K562 (cell line): ENCODE results near the gene UGP2. TPM values are rescaled to one million over a fixed set of nuclear protein-coding genes. Genes with fewer than 3 reads are reported as not detected.

ENCODE experiments used
- ATAC-seq: fragments of 200-7000 bp; cut with Tn5 transposase; 3 replicates; pipeline ENCODE4 v1.9.1; 2020; ENCODE audit warnings: moderate library complexity
- BruUV-seq: library from RNA; stranded (reverse); fragments of 400-500 nt; replicated peaks from 2 replicates; lab custom pipeline; 2021; lab: Mats Ljungman, UMichigan
- CTCF ChIA-PET: fragments of 300-600 bp; formaldehyde crosslinking; extraction: SDS; loops from one replicate; lab custom pipeline; 2021; ENCODE audit warnings: low intra/inter-chr PET ratio; lab: Yijun Ruan, JAX
- POLR2A ChIA-PET: fragments of 300-600, 350-650 bp; sonication (Branson Sonifier 250); formaldehyde crosslinking; extraction: SDS; loops from one replicate; lab custom pipeline; 2021; ENCODE audit warnings: antibody characterized with exemption, inconsistent platforms; lab: Yijun Ruan, JAX
- DNase-seq, 4 experiments: peaks; one replicate each; pipeline versions ENCODE4 v3.0.0 to v3.0.0-alpha.2; 2011 to 2018; ENCODE audit warnings: low spot score in 3 of 4, mixed read lengths in 3 of 4; ENCODE audit errors: extremely low read depth in 1 of 4
- FAIRE-seq: peaks from 2 replicates; lab custom pipeline; 2011; peaks lifted over from hg19 to GRCh38; lab: Jason Lieb, UNC
- H2AFZ ChIP-seq: 2 replicates; pipeline ENCODE4 v1.6.0; 2011; ENCODE audit warnings: low read depth, low read length, control low read depth, inconsistent platforms
- H3K27ac ChIP-seq: fragments of 200-600 bp; 3 replicates; pipeline ENCODE4 v1.8.0; 2011; ENCODE audit warnings: low read depth, mild to moderate bottlenecking, control low read depth, inconsistent platforms, low read length, moderate library complexity, mixed read lengths; ENCODE audit errors: extremely low read depth
- H3K27me3 ChIP-seq, 2 experiments: fragments of 300-600 bp in 1 of 2; 2 replicates in 1 of 2; 3 replicates in 1 of 2; pipeline versions ENCODE4 v1.6.0 to v1.8.0; 2011; ENCODE audit warnings: inconsistent platforms in 2 of 2, low read length in 2 of 2, mild to moderate bottlenecking in 1 of 2, mixed read lengths in 1 of 2, moderate library complexity in 1 of 2; ENCODE audit not compliant: control insufficient read depth in 2 of 2, insufficient read depth in 2 of 2
- H3K36me3 ChIP-seq: fragments of 300-600 bp; 3 replicates; pipeline ENCODE4 v1.8.0; 2011; ENCODE audit warnings: mild to moderate bottlenecking, low read length, inconsistent platforms; ENCODE audit not compliant: control insufficient read depth, insufficient read depth
- H3K4me1 ChIP-seq, 2 experiments: fragments of 200-600 bp in 1 of 2; replicated peaks in 1 of 2; 2 replicates in 1 of 2; 3 replicates in 1 of 2; pipeline versions ENCODE4 v1.5.1 to v1.8.0; 2011; ENCODE audit warnings: inconsistent platforms in 2 of 2, low read length in 2 of 2, mild to moderate bottlenecking in 1 of 2, mixed read lengths in 1 of 2, moderate library complexity in 1 of 2; ENCODE audit not compliant: control insufficient read depth in 2 of 2, insufficient read depth in 2 of 2
- H3K4me2 ChIP-seq: 2 replicates; pipeline ENCODE4 v1.6.1; 2011; ENCODE audit warnings: low read length, control low read depth, inconsistent platforms, mixed read lengths; ENCODE audit not compliant: insufficient read depth
- H3K4me3 ChIP-seq: fragments of 200-600 bp; sonication (generic), shearing (Covaris generic); 2 replicates; pipeline ENCODE4 v1.5.1; 2016; ENCODE audit warnings: control low read depth, inconsistent platforms
- H3K79me2 ChIP-seq: fragments of 200-600 bp; 3 replicates; pipeline ENCODE4 v1.8.0; 2011; ENCODE audit warnings: low read length, inconsistent platforms; ENCODE audit not compliant: control insufficient read depth, insufficient read depth
- H3K9ac ChIP-seq, 2 experiments: 2 replicates each; pipeline versions ENCODE4 v1.6.0 to v1.6.1; 2011; ENCODE audit warnings: low read depth in 2 of 2, low read length in 2 of 2, control low read depth in 1 of 2, inconsistent platforms in 1 of 2, mild to moderate bottlenecking in 1 of 2, mixed read lengths in 1 of 2; ENCODE audit not compliant: insufficient read depth in 1 of 2
- H3K9me1 ChIP-seq: one replicate; pipeline ENCODE4 v1.6.0; 2011; ENCODE audit warnings: inconsistent platforms, mild to moderate bottlenecking, low read length, moderate library complexity; ENCODE audit not compliant: control insufficient read depth, insufficient read depth
- H3K9me3 ChIP-seq: replicated peaks from 2 replicates; pipeline ENCODE4 v1.5.1; 2011; ENCODE audit warnings: low read depth, low read length, inconsistent platforms; ENCODE audit not compliant: control insufficient read depth, insufficient read depth
- H4K20me1 ChIP-seq: replicated peaks from 2 replicates; pipeline ENCODE4 v1.6.1; 2011; ENCODE audit warnings: low read length, inconsistent platforms, mixed read lengths; ENCODE audit not compliant: control insufficient read depth, insufficient read depth
- CBFA2T2 ChIP-seq: fragments of 450-650 bp; conservative IDR thresholded peaks from 2 replicates; pipeline ENCODE4 v1.6.1; 2017; ENCODE audit warnings: mild to moderate bottlenecking
- ELF4 ChIP-seq: fragments of 450-650 bp; formaldehyde crosslinking; IDR thresholded peaks from 2 replicates; pipeline ENCODE4 v1.4.0; 2022; ENCODE audit warnings: missing genetic modification characterization
- JUN ChIP-seq, 2 experiments: sonication (generic) in 1 of 2; formaldehyde crosslinking in 1 of 2; IDR thresholded peaks; 2 replicates each; pipeline versions ENCODE4 v1.6.1 to v1.8.0; 2012 to 2022; ENCODE audit warnings: borderline replicate concordance in 2 of 2, mild to moderate bottlenecking in 2 of 2, improper control_type of control experiment in 1 of 2, low read depth in 1 of 2, low read length in 1 of 2, missing genetic modification reagents in 1 of 2
- NKRF ChIP-seq: fragments of 450-650 bp; IDR thresholded peaks from 2 replicates; pipeline ENCODE4 v1.6.1; 2016; ENCODE audit warnings: borderline replicate concordance
- TCFL5 ChIP-seq: fragments of 250-450 bp; sonication (Bioruptor Pico); conservative IDR thresholded peaks from 2 replicates; pipeline ENCODE4 v1.6.1; 2021; ENCODE audit warnings: mild to moderate bottlenecking, moderate library complexity, matching md5 sums
- ZFP1 ChIP-seq: fragments of 450-650 bp; formaldehyde crosslinking; IDR thresholded peaks from 2 replicates; pipeline ENCODE4 v1.4.0; 2020; ENCODE audit warnings: mild to moderate bottlenecking, mixed read lengths
- ZFPM2 ChIP-seq: fragments of 250-450 bp; sonication (Bioruptor Pico); IDR thresholded peaks from 2 replicates; pipeline ENCODE4 v1.5.1; 2022; ENCODE audit warnings: mild to moderate bottlenecking
- ZNF282 ChIP-seq: sonication (generic); formaldehyde crosslinking; IDR thresholded peaks from 2 replicates; pipeline ENCODE4 v1.8.1; 2023; ENCODE audit warnings: missing genetic modification reagents
- WGBS: fragments of 100-300 bp; shearing (Covaris generic); methylation state at CpG from one replicate; pipeline ENCODE4 v1.1.6; 2016; ENCODE audit warnings: low coverage, mixed read lengths; ENCODE audit not compliant: insufficient coverage; ENCODE audit errors: missing lambda C conversion rate; 5-methylcytosine and 5-hydroxymethylcytosine counted together
- in situ Hi-C: fragments of 300-500 bp; cut with MboI; formaldehyde crosslinking; loops from 4 replicates; pipeline ENCODE4 v1.15.0; 2018; ENCODE audit warnings: inconsistent platforms, mixed read lengths
- intact Hi-C: fragments of 100-400 bp; cut with micrococcal nuclease; formaldehyde crosslinking; loops from 2 replicates; pipeline ENCODE4 v1.14.2; 2022
- polyA plus RNA-seq, 8 experiments: library from polyadenylated mRNA; depleted of rRNA in 4 of 8; stranded (reverse) in 5 of 8; unstranded in 3 of 8; fragments of >200 nt; fragmentation: Nextera tagmentation in 2 of 8; fragmentation: Illumina TruSeq in 1 of 8; extraction: Ambion mirVana in 2 of 8; extraction: Trizol in 1 of 8; gene quantifications; 2 replicates each; pipeline versions ENCODE4 v1.2.1 to v1.2.3, GENCODE V29; 2011 to 2014; ENCODE audit warnings: inconsistent platforms in 1 of 8, missing spikeins in 1 of 8
- total RNA-seq, 7 experiments: library from RNA; depleted of rRNA in 6 of 7; stranded (reverse); fragments of >200 nt in 6 of 7; fragmentation: Illumina TruSeq in 2 of 7; extraction: Trizol in 2 of 7; gene quantifications; 2 replicates each; pipeline versions ENCODE4 v1.2.1 to v1.2.3, GENCODE V29; 2011 to 2021; ENCODE audit warnings: low replicate concordance in 1 of 7
- TF ChIP-seq, protein P1 (sequence below), 2 experiments: fragments of 150-350 bp in 1 of 2; IDR thresholded peaks; 2 replicates each; pipeline ENCODE4 v1.6.1; 2012 to 2016; ENCODE audit warnings: low read depth in 2 of 2, low read length in 2 of 2, mild to moderate bottlenecking in 1 of 2, moderate library complexity in 1 of 2

UGP2 gene
- total and polyA plus RNA-seq, 9 of the 15 experiments (the other 6 are each of a cell fraction or from before 2014, with no cell fraction given), result 25.2 to 69.3 (median 58.9) TPM

DNA sequence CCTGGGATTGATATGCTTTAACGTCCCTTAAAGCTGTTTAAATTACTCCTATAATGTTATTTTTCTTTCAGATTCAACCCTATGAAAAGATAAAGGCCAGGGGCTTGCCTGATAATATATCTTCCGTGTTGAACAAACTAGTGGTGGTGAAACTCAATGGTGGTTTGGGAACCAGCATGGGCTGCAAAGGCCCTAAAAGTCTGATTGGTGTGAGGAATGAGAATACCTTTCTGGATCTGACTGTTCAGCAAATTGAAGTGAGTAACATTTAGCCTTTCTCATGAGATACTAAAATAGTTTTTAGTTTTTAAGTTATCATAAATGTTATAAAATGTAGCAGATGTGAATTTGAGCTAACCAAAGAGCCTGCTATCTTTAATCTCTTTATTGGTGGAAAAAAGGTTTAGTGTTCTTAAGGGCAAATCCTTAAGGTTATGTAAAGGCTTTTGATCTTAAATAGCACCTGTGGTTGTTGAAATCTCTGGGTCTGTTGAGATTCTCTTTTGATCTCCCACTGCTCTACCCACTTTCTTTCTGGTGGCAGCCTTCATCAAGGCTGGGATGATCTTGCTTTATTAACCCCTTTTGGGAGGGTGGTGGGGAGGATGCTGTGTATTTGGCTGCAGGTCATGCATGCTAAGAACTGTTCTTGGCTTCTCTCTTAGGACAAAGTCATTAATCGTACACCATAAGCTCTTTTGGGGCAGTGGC lies 40.9 kb downstream of the UGP2 start:
- intact Hi-C loops, result no loop called here
- H3K9me3 ChIP-seq, result no peaks in the 10 kb centered on the region

More for the DNA sequence above, 40.9 kb downstream of the UGP2 start:
- H3K4me2 ChIP-seq, result no peak overlapping the region
- H3K9me1 ChIP-seq, result no peaks in the 10 kb centered on the region
- POLR2A ChIA-PET, result interaction anchor here (0.9 kb wide), 1 partner anchor 9 kb away, joined by 3 read pairs; no protein-coding TSS in a partner anchor
- in situ Hi-C loops, result no loop called here
- no peaks in the 10 kb centered on the region for H3K27me3 ChIP-seq
- TF ChIP-seq ELF4 (CRISPR knock-in tag) (no peak), ZNF282 (no peak), CBFA2T2 (no peak), TCFL5 (CRISPR knock-in tag) (no peak), NKRF (no peak), ZFPM2 (no peak), JUN (IDR thresholded peaks at IDR 0.05; ENCODE audit: borderline replicate concordance, low read depth, low read length) (no peak), JUN (CRISPR knock-in tag; IDR thresholded peaks at IDR 0.05; ENCODE audit: borderline replicate concordance) (no peak), ZFP1 (CRISPR knock-in tag) (no peak)
- TF ChIP-seq, protein P1, sequence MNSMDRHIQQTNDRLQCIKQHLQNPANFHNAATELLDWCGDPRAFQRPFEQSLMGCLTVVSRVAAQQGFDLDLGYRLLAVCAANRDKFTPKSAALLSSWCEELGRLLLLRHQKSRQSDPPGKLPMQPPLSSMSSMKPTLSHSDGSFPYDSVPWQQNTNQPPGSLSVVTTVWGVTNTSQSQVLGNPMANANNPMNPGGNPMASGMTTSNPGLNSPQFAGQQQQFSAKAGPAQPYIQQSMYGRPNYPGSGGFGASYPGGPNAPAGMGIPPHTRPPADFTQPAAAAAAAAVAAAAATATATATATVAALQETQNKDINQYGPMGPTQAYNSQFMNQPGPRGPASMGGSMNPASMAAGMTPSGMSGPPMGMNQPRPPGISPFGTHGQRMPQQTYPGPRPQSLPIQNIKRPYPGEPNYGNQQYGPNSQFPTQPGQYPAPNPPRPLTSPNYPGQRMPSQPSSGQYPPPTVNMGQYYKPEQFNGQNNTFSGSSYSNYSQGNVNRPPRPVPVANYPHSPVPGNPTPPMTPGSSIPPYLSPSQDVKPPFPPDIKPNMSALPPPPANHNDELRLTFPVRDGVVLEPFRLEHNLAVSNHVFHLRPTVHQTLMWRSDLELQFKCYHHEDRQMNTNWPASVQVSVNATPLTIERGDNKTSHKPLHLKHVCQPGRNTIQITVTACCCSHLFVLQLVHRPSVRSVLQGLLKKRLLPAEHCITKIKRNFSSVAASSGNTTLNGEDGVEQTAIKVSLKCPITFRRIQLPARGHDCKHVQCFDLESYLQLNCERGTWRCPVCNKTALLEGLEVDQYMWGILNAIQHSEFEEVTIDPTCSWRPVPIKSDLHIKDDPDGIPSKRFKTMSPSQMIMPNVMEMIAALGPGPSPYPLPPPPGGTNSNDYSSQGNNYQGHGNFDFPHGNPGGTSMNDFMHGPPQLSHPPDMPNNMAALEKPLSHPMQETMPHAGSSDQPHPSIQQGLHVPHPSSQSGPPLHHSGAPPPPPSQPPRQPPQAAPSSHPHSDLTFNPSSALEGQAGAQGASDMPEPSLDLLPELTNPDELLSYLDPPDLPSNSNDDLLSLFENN (IDR thresholded peaks at IDR 0.05; ENCODE audit: low read depth in 2 of 2, low read length in 2 of 2), result no peak
- H4K20me1 ChIP-seq, result no peaks in the 10 kb centered on the region
- H3K27ac ChIP-seq, result no peak overlapping the region
- ATAC-seq (no peak), DNase-seq (no peak), FAIRE-seq (no peak)
- no peak overlapping the region for H3K9ac ChIP-seq
- H3K4me1 ChIP-seq, result no peaks in the 10 kb centered on the region
- H3K36me3 ChIP-seq, result peaks cover 41% of the 10 kb centered on the region; the same call in 2 of the 3 replicates
- no peaks in the 10 kb centered on the region for H3K79me2 ChIP-seq
- H3K4me3 ChIP-seq, result no peak overlapping the region
- H2AFZ ChIP-seq, result no peak overlapping the region
- CTCF ChIA-PET, result no interaction called here
- WGBS, result 64% methylated on average over 3 of the region's 3 CpGs
- BruUV-seq, result no TSS peak
